Gastroesophageal sphincter (tissue), 4 donors: ENCODE results near the gene CLCN2. TPM values are rescaled to one million over a fixed set of nuclear protein-coding genes. Genes with fewer than 3 reads are reported as not detected.

Experiments used
- ATAC-seq: fragments of 150-250 bp; one replicate; pipeline ENCODE4 v1.9.1; 2016; ENCODE audit warnings: mild to moderate bottlenecking, moderate library complexity
- H3K27ac ChIP-seq, 4 donors: fragments of 200-600 bp; sonication (generic) in 3 of 4; 1 replicate in 3 of 4; 2 replicates in 1 of 4; pipeline ENCODE4 v1.5.1; 2016 to 2019
- H3K27me3 ChIP-seq: fragments of 200-600 bp; sonication (generic); one replicate; pipeline ENCODE4 v1.5.1; 2019
- H3K36me3 ChIP-seq, 2 donors: fragments of 200-600 bp; sonication (generic); one replicate each; pipeline ENCODE4 v1.5.1; 2019; ENCODE audit warnings: control low read depth in 1 of 2
- H3K4me1 ChIP-seq, 3 donors: fragments of 200-600 bp; sonication (generic); 1 replicate in 2 of 3; 2 replicates in 1 of 3; pipeline ENCODE4 v1.5.1; 2016 to 2019; ENCODE audit warnings: control low read depth in 2 of 3
- H3K4me3 ChIP-seq, 2 donors: fragments of 200-600 bp; sonication (generic); one replicate each; pipeline ENCODE4 v1.5.1; 2019; ENCODE audit warnings: mild to moderate bottlenecking in 1 of 2, moderate library complexity in 1 of 2
- H3K9me3 ChIP-seq, 3 donors: fragments of 200-600 bp; sonication (generic); one replicate each; pipeline ENCODE4 v1.5.1; 2017 to 2019; ENCODE audit warnings: control low read depth in 2 of 3
- CTCF ChIP-seq, 4 experiments: fragments of 200-600 bp in 2 of 4; fragments of 450-650 bp in 2 of 4; sonication (generic) in 1 of 4; IDR thresholded peaks; one replicate each; pipeline ENCODE4 v1.5.1; 2017 to 2019; ENCODE audit warnings: antibody characterized with exemption in 4 of 4, mild to moderate bottlenecking in 2 of 4, moderate library complexity in 2 of 4
- EP300 ChIP-seq: sonication (generic); formaldehyde crosslinking; IDR thresholded peaks from one replicate; pipeline ENCODE4 v1.6.1; 2017; ENCODE audit warnings: antibody characterized with exemption, mild to moderate bottlenecking
- POLR2A ChIP-seq, 2 donors: fragments of 450-650 bp; IDR thresholded peaks; one replicate each; pipeline ENCODE4 v1.6.1; 2017; ENCODE audit warnings: antibody characterized with exemption in 2 of 2, mild to moderate bottlenecking in 2 of 2, moderate library complexity in 1 of 2
- POLR2AphosphoS5 ChIP-seq: sonication (generic); formaldehyde crosslinking; IDR thresholded peaks from one replicate; pipeline ENCODE4 v1.6.1; 2017; ENCODE audit warnings: antibody characterized with exemption
- WGBS, 2 donors: methylation state at CpG; one replicate each; pipeline ENCODE4 v1.1.5; 2018; ENCODE audit warnings: low coverage in 1 of 2; 5-methylcytosine and 5-hydroxymethylcytosine counted together
- total RNA-seq, 4 donors: library from RNA; depleted of rRNA; stranded (reverse); fragments of >200 nt; gene quantifications; one replicate each; pipeline ENCODE4 v1.1.0, GENCODE V29; 2016

Gene CLCN2
- total RNA-seq, 4 donors from 2014 or later: 2.0 to 6.8 (median 2.3) TPM

- no peak overlapping the region for H3K4me3 ChIP-seq
- peaks cover 0 to 46% of the 10 kb centered on the region in 2 donors for H3K36me3 ChIP-seq
- H3K4me1 ChIP-seq: peaks cover 0 to 41% (median 11%) of the 10 kb centered on the region in 3 donors
- H3K27me3 ChIP-seq: no peaks in the 10 kb centered on the region
- H3K27ac ChIP-seq: no peak overlapping the region
- WGBS, 2 donors: 77 to 85% methylated on average over 3 to 5 of the region's 5 CpGs
- no peak for ATAC-seq
- TF ChIP-seq EP300 (no peak), CTCF (IDR thresholded peaks at IDR 0.05) (no peak), POLR2A (IDR thresholded peaks at IDR 0.05) (no peak), POLR2AphosphoS5 (no peak)
- H3K9me3 ChIP-seq: no peaks in the 10 kb centered on the region
Observed at GRCh38 chr3:184366619-184367289, 5.3 kb upstream of the CLCN2 start.

- no peak for TF ChIP-seq EP300
- TF ChIP-seq POLR2A (IDR thresholded peaks at IDR 0.05): peak; percentile 39 to 61
- TF ChIP-seq POLR2AphosphoS5: peak; percentile 60
- TF ChIP-seq CTCF (IDR thresholded peaks at IDR 0.05): peak in 3 of 4 experiments; percentile 44 to 71 (median 57)
- H3K9me3 ChIP-seq: no peaks in the 10 kb centered on the region
- 0% methylated on average over 9 of the region's 68 CpGs; no CpG with 5 or more reads in 1 of the 2 donors for WGBS, 2 donors
Observed at GRCh38 chr3:184362668-184363546, 1.5 kb upstream of the CLCN2 start.

GRCh38 chr3:184361932-184362667 is 695 bp upstream of the CLCN2 start:
- no peaks in the 10 kb centered on the region for H3K9me3 ChIP-seq
- H3K36me3 ChIP-seq: peaks cover 0 to 35% of the 10 kb centered on the region in 2 donors
- peak overlapping the region; percentile 92 to 100 (median 96) for H3K27ac ChIP-seq
- H3K4me1 ChIP-seq: peaks cover 3 to 49% (median 16%) of the 10 kb centered on the region in 3 donors
- peak; percentile 17 for ATAC-seq
- no peaks in the 10 kb centered on the region for H3K27me3 ChIP-seq
- H3K4me3 ChIP-seq: peak overlapping the region; percentile 92 to 95
- 0% methylated on average over 3 of the region's 38 CpGs; no CpG with 5 or more reads in 1 of the 2 donors for WGBS, 2 donors
- TF ChIP-seq CTCF (IDR thresholded peaks at IDR 0.05): no peak
- TF ChIP-seq POLR2A (IDR thresholded peaks at IDR 0.05): peak in 1 of 2 donors; percentile 33

More at GRCh38 chr3:184362668-184363546, 1.5 kb upstream of the CLCN2 start:
- Histone ChIP-seq H3K4me1 (peaks cover 3 to 49% (median 16%) of the 10 kb centered on the region in 3 donors), H3K36me3 (peaks cover 0 to 35% of the 10 kb centered on the region in 2 donors), H3K27me3 (no peaks in the 10 kb centered on the region), H3K4me3 (peak overlapping the region; percentile 92 to 95), H3K27ac (peak overlapping the region; percentile 92 to 100 (median 96))
- peak; percentile 84 for ATAC-seq

- WGBS, 2 donors: 28 to 38% methylated on average over 4 of the region's 24 CpGs
- Histone ChIP-seq H3K36me3 (peaks cover 0 to 33% of the 10 kb centered on the region in 2 donors), H3K27ac (peak overlapping the region; percentile 59 to 100 (median 96)), H3K4me3 (peak overlapping the region; percentile 92 to 95), H3K4me1 (peaks cover 3 to 49% (median 16%) of the 10 kb centered on the region in 3 donors), H3K27me3 (no peaks in the 10 kb centered on the region), H3K9me3 (no peaks in the 10 kb centered on the region)
- TF ChIP-seq POLR2A (IDR thresholded peaks at IDR 0.05): no peak
- TF ChIP-seq CTCF (IDR thresholded peaks at IDR 0.05): no peak
- no peak for TF ChIP-seq EP300
- TF ChIP-seq POLR2AphosphoS5: no peak
- no peak for ATAC-seq
Observed at GRCh38 chr3:184360929-184361531, 375 bp downstream of the CLCN2 start.
